NCI-H1417 treated with DMSO at 0.1 percent for 48 hours (cell line): ENCODE data around the gene TMA7.

ENCODE experiments used
- DNase-seq: peaks from one replicate; lab custom pipeline; 2025; lab: John Stamatoyannopoulos, UW

The TMA7 gene

GRCh38 chr3:48423241-48423882, 16.7 kb upstream of the TMA7 start:
- no peak for DNase-seq

DNA sequence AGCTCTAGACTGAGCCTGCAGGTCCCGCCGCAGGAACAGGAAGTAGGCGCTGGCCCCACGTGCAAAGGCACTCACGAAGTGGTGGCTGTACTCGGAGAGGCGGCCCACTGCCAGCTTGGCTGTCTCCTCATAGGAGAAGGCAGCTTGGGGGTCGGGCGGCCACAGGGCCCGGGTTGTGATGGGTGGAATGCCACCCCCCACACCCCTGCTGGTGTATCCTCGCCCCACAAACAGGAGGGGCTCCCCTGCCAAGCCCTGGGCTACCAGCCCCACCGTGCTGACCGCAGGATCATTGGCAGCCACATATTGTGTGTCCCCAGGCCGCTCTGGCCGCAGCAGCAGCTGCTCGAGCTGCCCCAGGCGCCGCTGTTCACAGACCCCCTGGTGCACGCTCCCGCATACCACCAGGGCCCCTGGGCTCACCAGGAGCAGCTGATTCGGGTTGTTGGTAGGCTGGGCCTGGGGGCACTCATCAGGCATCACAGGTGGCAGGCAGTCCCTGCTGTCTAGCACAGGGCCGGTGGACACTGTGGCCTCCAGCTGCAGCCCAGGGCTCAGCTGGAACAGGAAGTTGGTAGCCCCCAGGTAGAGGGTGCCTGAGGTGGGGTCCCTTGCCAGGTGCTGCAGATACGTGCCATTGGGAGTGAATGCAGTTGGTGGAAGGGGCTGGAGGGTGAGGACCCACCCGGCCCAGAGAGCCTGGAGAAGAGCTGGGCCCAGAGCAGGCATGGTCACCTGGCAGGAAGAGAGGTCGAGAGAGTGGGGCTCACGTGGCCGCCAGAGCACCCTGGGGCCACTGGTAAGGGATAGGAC, 16.0 kb upstream of the TMA7 start:
- DNase-seq = no peak

GRCh38 chr3:48425281-48425812, 14.7 kb upstream of the TMA7 start:
- DNase-seq = no peak

DNA sequence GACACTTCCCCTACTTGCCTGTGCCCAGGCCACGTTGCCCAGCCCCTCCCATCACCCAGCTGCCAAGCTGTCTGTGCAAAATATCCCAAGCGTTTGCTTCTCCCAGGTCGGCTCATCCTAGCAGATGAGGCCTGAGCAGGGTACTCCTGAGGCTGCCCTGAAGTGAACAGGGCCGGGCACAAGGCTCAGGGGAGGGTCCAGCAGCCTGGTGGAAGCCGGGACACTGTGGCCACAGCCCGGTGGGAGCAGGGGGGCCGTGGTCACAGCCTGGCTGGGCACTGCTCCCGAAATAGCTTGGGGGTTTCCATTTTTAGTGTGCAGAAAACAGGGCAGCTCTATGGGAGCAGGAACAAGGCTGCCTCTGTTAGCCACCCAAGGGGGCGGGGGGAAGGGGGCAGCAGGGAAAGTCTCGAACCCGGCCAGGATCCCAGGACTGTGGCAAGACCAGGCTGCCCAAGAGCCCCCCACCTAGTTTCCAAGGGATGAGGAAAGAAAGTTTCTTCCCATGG, 13.6 kb upstream of the TMA7 start:
- no peak for DNase-seq

DNA sequence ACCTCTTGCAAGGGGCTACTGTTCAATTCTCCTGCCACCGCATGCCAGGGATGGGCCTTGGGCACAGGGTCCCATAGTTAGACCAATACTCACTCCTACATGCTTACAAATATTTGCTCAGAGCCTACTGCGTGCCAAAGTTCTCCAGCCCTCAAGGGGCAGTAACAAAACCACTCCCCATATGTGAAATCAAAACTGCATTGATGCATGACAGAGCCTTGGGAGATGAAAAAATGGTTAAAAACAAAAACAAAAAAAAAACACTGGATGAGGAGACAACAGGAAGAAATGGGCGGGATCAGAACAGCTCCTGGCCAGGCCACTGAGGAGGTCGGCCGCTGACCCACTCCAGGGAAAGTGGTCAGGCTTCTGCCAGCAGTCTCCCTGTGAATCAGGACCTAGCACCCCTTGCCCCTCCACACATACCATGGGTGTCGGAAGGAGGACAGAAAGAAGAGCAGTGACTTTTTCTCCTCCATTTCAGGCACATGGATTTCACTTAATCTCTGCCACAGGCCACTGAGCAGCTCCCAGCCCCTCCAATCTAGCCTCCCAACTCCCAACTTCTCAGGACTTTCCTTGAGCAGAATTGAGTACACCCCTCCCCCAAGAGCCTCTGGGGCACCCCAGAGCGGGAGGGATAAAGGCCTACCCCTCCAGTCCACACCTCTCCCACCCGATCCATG, 13.0 kb upstream of the TMA7 start:
- no peak for DNase-seq

- no peak for DNase-seq
These were observed 12.5 kb upstream of the TMA7 start for GRCh38 chr3:48427630-48427962.

GRCh38 chr3:48428088-48428571, 11.9 kb upstream of the TMA7 start:
- no peak for DNase-seq

DNA sequence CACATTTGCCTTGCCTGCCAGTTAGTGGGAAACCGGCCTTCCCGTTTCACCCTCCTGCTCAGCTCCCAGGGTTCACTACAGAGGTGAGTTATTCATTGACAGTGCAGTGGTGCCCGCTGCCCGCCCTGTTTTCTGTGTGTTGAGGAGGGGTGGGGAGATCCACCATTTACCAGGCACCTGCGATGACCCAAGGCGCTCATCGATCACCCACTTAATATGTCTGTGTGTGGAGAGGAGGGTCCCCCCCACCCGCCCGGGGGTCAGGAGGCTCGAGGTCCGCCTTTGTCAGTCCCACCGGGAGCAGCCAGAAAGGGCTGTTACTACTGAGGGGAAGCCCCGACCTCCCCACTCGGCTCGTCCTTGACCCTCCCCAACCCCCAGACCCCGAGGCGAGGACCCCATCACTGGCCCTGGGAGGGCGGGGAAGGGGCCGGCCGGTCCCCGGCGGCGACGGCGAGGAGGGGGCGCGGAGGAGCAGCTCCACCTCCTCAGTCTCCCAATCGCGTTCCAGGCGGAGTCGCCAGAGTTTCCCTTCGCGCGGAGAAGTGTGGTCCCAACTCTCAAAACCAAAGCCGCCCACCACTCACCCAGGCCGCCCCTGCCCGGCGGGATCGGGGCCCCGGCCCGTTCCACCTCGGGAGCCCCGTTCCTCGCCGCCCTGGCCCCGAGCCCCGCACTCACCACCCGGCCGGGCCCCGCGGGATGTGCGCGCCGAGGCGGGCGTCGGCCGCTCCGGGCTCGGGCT, 11.3 kb upstream of the TMA7 start:
- DNase-seq = no peak

- no peak for DNase-seq
These were observed 10.6 kb upstream of the TMA7 start for GRCh38 chr3:48429317-48429959.

GRCh38 chr3:48429960-48430707, 9.9 kb upstream of the TMA7 start, which contains the start of gene PLXNB1:
PLXNB1 (minus strand) TSS chr3:48430086; CDS start chr3:48424611, 5,475 bp downstream.
- DNase-seq = no peak

- no peak for DNase-seq
These were observed 9.4 kb upstream of the TMA7 start for GRCh38 chr3:48430708-48431101.

DNA sequence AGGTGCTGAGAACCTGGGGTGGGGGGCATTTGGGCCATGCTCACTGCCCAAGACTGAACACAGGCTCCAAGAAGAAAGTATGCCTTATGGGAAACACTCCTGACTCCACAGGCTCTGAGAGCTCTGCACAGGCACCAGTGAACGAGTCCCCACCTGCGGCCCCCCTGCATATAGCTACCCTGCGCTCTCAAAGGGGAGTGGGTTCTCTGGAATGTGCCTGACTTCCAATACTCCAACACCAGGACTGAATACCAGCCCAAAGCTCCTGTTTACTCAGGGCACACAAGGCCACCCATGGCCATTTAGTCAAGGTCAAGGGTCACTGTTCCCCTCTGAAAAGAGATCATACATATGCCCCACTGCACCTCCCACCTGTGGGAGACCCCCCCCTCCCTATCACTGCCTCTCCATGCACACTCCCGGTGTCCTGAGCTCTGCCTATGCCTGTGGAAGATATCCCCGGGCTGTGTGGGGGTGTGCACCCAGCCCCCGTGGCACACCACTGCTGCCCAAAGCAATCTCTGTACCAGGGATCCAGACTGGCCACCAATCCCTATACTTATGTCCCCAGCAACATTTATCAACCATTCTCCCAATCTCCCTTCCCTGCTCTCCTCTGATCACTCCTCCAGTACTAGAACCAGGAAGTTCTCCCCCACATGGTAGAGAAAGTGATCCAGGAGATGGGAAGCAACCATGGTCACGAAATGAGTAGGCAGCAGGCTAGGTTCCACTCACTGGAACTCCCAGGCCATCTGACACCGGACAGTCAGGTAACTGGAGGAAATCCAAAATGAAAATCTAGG, 8.6 kb upstream of the TMA7 start:
- no peak for DNase-seq

- no peak for DNase-seq
These were observed 7.4 kb upstream of the TMA7 start for GRCh38 chr3:48432411-48433371.

- no peak for DNase-seq
These were observed 6.5 kb upstream of the TMA7 start for GRCh38 chr3:48433472-48434118.

GRCh38 chr3:48434591-48435222, 5.3 kb upstream of the TMA7 start:
- DNase-seq = no peak

DNA sequence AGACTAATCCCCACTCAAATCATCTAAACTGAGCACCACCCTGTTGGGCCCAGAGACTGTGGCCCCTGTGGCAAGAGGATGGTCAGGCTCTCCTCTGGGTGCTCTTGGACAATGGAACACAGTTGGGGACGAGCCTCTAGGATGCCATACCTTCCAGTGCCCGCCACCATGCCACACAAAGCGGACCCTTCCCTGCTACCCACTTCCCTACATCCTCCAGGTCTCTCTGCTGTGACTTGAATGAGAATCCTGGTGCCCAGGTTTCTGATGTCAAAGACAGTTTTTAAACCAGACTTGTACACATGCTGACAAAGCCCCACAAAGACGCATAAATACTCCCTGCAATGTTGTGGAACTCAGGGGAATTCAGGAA, 4.8 kb upstream of the TMA7 start:
- DNase-seq = no peak

DNA sequence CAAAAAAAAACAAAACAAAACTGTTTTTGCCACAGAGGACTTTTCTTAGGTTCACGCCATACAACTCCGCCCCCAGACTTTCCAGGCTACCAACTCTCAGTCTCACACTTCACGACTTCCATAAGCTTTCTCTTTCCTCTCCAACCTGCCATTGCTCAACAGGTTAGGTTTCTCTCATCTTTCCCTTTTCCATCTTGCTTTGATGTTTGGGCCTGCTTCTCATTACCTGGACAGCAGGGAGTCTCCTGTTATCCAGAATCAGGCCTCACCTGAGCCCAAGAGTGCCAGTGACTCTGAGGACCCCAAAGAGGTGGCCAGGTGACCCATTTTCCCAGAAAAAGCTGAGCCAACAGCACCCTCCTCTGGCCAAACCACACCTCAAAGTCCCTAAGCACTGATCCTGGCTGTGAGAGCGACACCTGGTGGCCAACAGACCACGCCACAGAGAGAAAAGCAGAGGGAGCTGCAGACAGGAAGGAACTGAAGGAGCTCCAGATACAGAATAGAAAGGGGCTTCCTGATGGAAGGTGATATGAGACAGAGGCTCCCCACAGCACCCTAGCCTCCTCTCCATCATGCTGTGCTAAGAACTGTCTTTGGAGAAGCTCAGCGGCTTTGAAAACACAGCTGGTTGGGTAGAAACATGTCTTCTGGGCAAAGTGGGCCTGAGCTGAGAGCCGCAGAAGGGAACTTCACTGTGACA, 4.1 kb upstream of the TMA7 start:
- no peak for DNase-seq
